IMR-90 (cell line): ENCODE results near the gene SRBD1. TPM values are rescaled to one million over a fixed set of nuclear protein-coding genes. Genes with fewer than 3 reads are reported as not detected.

Experiments
- ATAC-seq: fragments of 200-7000 bp; cut with Tn5 transposase; 2 replicates; pipeline ENCODE4 v1.9.1; 2020; ENCODE audit warnings: low read depth, mild to moderate bottlenecking, moderate library complexity
- BruUV-seq: library from RNA; stranded (reverse); fragments of 400-500 nt; replicated peaks from 2 replicates; lab custom pipeline; 2021; lab: Mats Ljungman, UMichigan
- CTCF ChIA-PET: fragments of 300-600 bp; formaldehyde crosslinking; extraction: SDS; loops from one replicate; lab custom pipeline; 2021; ENCODE audit warnings: antibody characterized with exemption; lab: Yijun Ruan, JAX
- POLR2A ChIA-PET: fragments of 300-600 bp; sonication (Branson Sonifier 250); formaldehyde crosslinking; loops from one replicate; lab custom pipeline; 2022; ENCODE audit warnings: antibody characterized with exemption; ENCODE audit not compliant: unreplicated experiment; lab: Charles Lee
- DNase-seq: peaks from one replicate; pipeline ENCODE4 v3.0.0; 2013
- H2AFZ ChIP-seq: replicated peaks from 2 replicates; pipeline ENCODE3; 2013; ENCODE audit warnings: low read length, mild to moderate bottlenecking; ENCODE audit not compliant: poor library complexity
- H2AK5ac ChIP-seq: 2 replicates; pipeline ENCODE4 v1.6.1; 2013; ENCODE audit warnings: low read depth, low read length, inconsistent platforms
- H2AK9ac ChIP-seq: replicated peaks from 2 replicates; pipeline ENCODE3; 2013; ENCODE audit warnings: mild to moderate bottlenecking, low read depth, low read length, moderate library complexity; ENCODE audit not compliant: poor library complexity
- H2BK120ac ChIP-seq: 2 replicates; pipeline ENCODE4 v1.6.1; 2013; ENCODE audit warnings: low read depth, low read length, inconsistent platforms
- H2BK15ac ChIP-seq: 3 replicates; pipeline ENCODE4 v1.6.1; 2013; ENCODE audit warnings: low read depth, low read length, inconsistent platforms
- H2BK20ac ChIP-seq: 2 replicates; pipeline ENCODE4 v1.6.1; 2013; ENCODE audit warnings: low read depth, mild to moderate bottlenecking, inconsistent platforms, low read length, moderate library complexity
- H2BK5ac ChIP-seq: 2 replicates; pipeline ENCODE4 v1.6.1; 2013; ENCODE audit warnings: mild to moderate bottlenecking, low read depth, low read length, inconsistent platforms; ENCODE audit not compliant: poor library complexity, severe bottlenecking
- H3K14ac ChIP-seq: replicated peaks from 2 replicates; pipeline ENCODE4 v1.6.1; 2013; ENCODE audit warnings: low read depth, low read length, inconsistent platforms
- H3K18ac ChIP-seq: 2 replicates; pipeline ENCODE4 v1.6.1; 2013; ENCODE audit warnings: low read depth, low read length, control low read depth
- H3K23ac ChIP-seq: 2 replicates; pipeline ENCODE4 v1.6.1; 2013; ENCODE audit warnings: low read depth, low read length, inconsistent platforms
- H3K27ac ChIP-seq: 2 replicates; pipeline ENCODE4 v1.5.1; 2013; ENCODE audit warnings: mild to moderate bottlenecking, control low read depth, low read length; ENCODE audit not compliant: insufficient read depth
- H3K27me3 ChIP-seq: 2 replicates; pipeline ENCODE4 v1.6.1; 2013; ENCODE audit warnings: low read length; ENCODE audit not compliant: control insufficient read depth, insufficient read depth
- H3K36me3 ChIP-seq: 2 replicates; pipeline ENCODE4 v1.6.1; 2013; ENCODE audit warnings: low read length, mixed read lengths; ENCODE audit not compliant: control insufficient read depth, insufficient read depth
- H3K4ac ChIP-seq: 2 replicates; pipeline ENCODE4 v1.6.1; 2013; ENCODE audit warnings: low read depth, low read length, inconsistent platforms
- H3K4me1 ChIP-seq: 2 replicates; pipeline ENCODE4 v1.6.1; 2013; ENCODE audit warnings: low read length, mixed read lengths; ENCODE audit not compliant: control insufficient read depth, insufficient read depth
- H3K4me2 ChIP-seq: 2 replicates; pipeline ENCODE4 v1.6.1; 2013; ENCODE audit warnings: low read depth, mild to moderate bottlenecking, control low read depth, low read length, moderate library complexity
- H3K4me3 ChIP-seq: 2 replicates; pipeline ENCODE4 v1.5.1; 2013; ENCODE audit warnings: low read depth, mild to moderate bottlenecking, control low read depth, low read length, moderate library complexity; ENCODE audit not compliant: insufficient read depth
- H3K56ac ChIP-seq: 2 replicates; pipeline ENCODE4 v1.6.1; 2013; ENCODE audit warnings: low read length, inconsistent platforms; ENCODE audit not compliant: insufficient read depth; ENCODE audit errors: extremely low read depth
- H3K79me1 ChIP-seq, 2 experiments: 2 replicates each; pipeline ENCODE4 v1.6.1; 2013; ENCODE audit warnings: low read length in 2 of 2, inconsistent platforms in 1 of 2, low read depth in 1 of 2
- H3K9ac ChIP-seq: 2 replicates; pipeline ENCODE4 v1.6.1; 2013; ENCODE audit warnings: low read depth, low read length, control low read depth
- H3K9me1 ChIP-seq: 2 replicates; pipeline ENCODE4 v1.6.1; 2013; ENCODE audit warnings: low read length, inconsistent platforms; ENCODE audit not compliant: insufficient read depth
- H3K9me3 ChIP-seq: 2 replicates; pipeline ENCODE4 v1.6.1; 2013; ENCODE audit warnings: low read length; ENCODE audit not compliant: control insufficient read depth, insufficient read depth
- H4K20me1 ChIP-seq: 2 replicates; pipeline ENCODE4 v1.6.1; 2013; ENCODE audit warnings: low read length, inconsistent platforms; ENCODE audit not compliant: insufficient read depth
- H4K5ac ChIP-seq: 2 replicates; pipeline ENCODE4 v1.6.1; 2013; ENCODE audit warnings: mild to moderate bottlenecking, low read depth, low read length, control low read depth
- H4K8ac ChIP-seq, 2 experiments: 2 replicates each; pipeline ENCODE4 v1.6.1; 2013; ENCODE audit warnings: low read depth in 2 of 2, low read length in 2 of 2, control low read depth in 1 of 2, inconsistent platforms in 1 of 2
- H4K91ac ChIP-seq: 2 replicates; pipeline ENCODE4 v1.6.1; 2013; ENCODE audit warnings: low read depth, low read length, inconsistent platforms; ENCODE audit not compliant: insufficient read depth
- BHLHE40 ChIP-seq: fragments of 150-350 bp; IDR thresholded peaks from 2 replicates; pipeline ENCODE4 v1.6.1; 2016; ENCODE audit warnings: mild to moderate bottlenecking, low read depth, low read length
- CEBPB ChIP-seq: IDR thresholded peaks from 2 replicates; pipeline ENCODE4 v1.6.1; 2012; ENCODE audit warnings: low read depth, low read length, improper control_type of control experiment
- CHD1 ChIP-seq: IDR thresholded peaks from 2 replicates; pipeline ENCODE4 v1.6.1; 2012; ENCODE audit warnings: low read depth, low read length, improper control_type of control experiment
- MXI1 ChIP-seq: IDR thresholded peaks from 2 replicates; pipeline ENCODE4 v1.6.1; 2012; ENCODE audit warnings: low read depth, mild to moderate bottlenecking, low read length, moderate library complexity, borderline replicate concordance
- RAD21 ChIP-seq: IDR thresholded peaks from 2 replicates; pipeline ENCODE4 v1.6.1; 2012; ENCODE audit warnings: low read length, improper control_type of control experiment
- RCOR1 ChIP-seq: IDR thresholded peaks from 2 replicates; pipeline ENCODE4 v1.6.1; 2012; ENCODE audit warnings: mild to moderate bottlenecking, low read length, improper control_type of control experiment; ENCODE audit not compliant: insufficient replicate concordance
- RFX5 ChIP-seq: IDR thresholded peaks from 2 replicates; pipeline ENCODE4 v1.8.0; 2012; ENCODE audit warnings: low read depth, mild to moderate bottlenecking, low read length, moderate library complexity
- WGBS, 2 experiments: methylation state at CpG; one replicate each; pipeline versions ENCODE4 v1.1.5 to v1.1.7; 2013; ENCODE audit warnings: missing lambda C conversion rate in 2 of 2; ENCODE audit not compliant: insufficient read length in 1 of 2; ENCODE audit errors: extremely low coverage in 2 of 2; 5-methylcytosine and 5-hydroxymethylcytosine counted together
- dilution Hi-C: fragments of 300-500 bp; cut with HindIII; formaldehyde crosslinking; loops from one replicate; pipeline ENCODE4 v1.14.3; 2018; ENCODE audit warnings: low sequenced_read_pairs; ENCODE audit not compliant: unreplicated experiment
- in situ Hi-C: fragments of 300-500 bp; cut with MboI; formaldehyde crosslinking; loops from 3 replicates; pipeline ENCODE4 v1.14.3; 2019; ENCODE audit warnings: low sequenced_read_pairs, inconsistent platforms, mixed read lengths
- intact Hi-C: fragments of 100-400 bp; cut with micrococcal nuclease; formaldehyde crosslinking; loops from 2 replicates; pipeline ENCODE4 v1.10.0; 2022
- polyA plus RNA-seq, 3 experiments: library from polyadenylated mRNA; depleted of rRNA; stranded (reverse); fragments of >200 nt; gene quantifications; 2 replicates each; pipeline ENCODE4 v1.2.3, GENCODE V29; 2012; ENCODE audit warnings: low replicate concordance in 1 of 3
- total RNA-seq: library from RNA; depleted of rRNA; stranded (reverse); fragments of >200 nt; gene quantifications from 2 replicates; pipeline ENCODE4 v1.2.3, GENCODE V29; 2012

SRBD1 gene
- total and polyA plus RNA-seq, 2 of the 4 experiments (the other 2 are of a cell fraction): 3.5 to 14.7 TPM

GRCh38 chr2:45606796-45607195, 4.3 kb downstream of the SRBD1 start:
- Histone ChIP-seq H3K56ac (no peak overlapping the region), H3K4ac (no peak overlapping the region), H3K18ac (no peak overlapping the region), H3K9me3 (no peaks in the 10 kb centered on the region), H3K23ac (no peak overlapping the region), H3K4me3 (no peak overlapping the region), H3K36me3 (0 out of 2 replicates have a peak, but pooled peaks cover under 1% of the 10 kb centered on the region), H2BK15ac (no peak overlapping the region), H2BK20ac (no peak overlapping the region), H3K9me1 (0 out of 2 replicates have a peak, but pooled peaks cover 4% of the 10 kb centered on the region), H4K8ac (no peak overlapping the region), H4K91ac (no peak overlapping the region), H2AK5ac (no peak overlapping the region), H3K14ac (no peak overlapping the region), H3K4me1 (no peaks in the 10 kb centered on the region), H2BK120ac (no peak overlapping the region), H3K27me3 (no peaks in the 10 kb centered on the region), H3K79me1 (peaks cover 15 to 24% of the 10 kb centered on the region in 2 experiments), H4K5ac (no peak overlapping the region), H2AK9ac (no peak overlapping the region), H3K4me2 (no peak overlapping the region), H2AFZ (no peak overlapping the region), H3K9ac (no peak overlapping the region), H3K27ac (no peak overlapping the region), H2BK5ac (no peak overlapping the region), H4K20me1 (no peaks in the 10 kb centered on the region)
- CTCF ChIA-PET: interaction anchor here (0.5 to 0.8 kb wide), 2 partner anchors 261 to 1311 kb away, joined by 3 read pairs; no protein-coding TSS in a partner anchor
- intact Hi-C loops (no loop called here), in situ Hi-C loops (no loop called here), dilution Hi-C loops (no loop called here)
- DNase-seq: no peak
- BruUV-seq: no TSS peak
- no peak for ATAC-seq
- WGBS, 2 experiments: no CpG with 5 or more reads among the region's 1 CpG
- POLR2A ChIA-PET: no interaction called here
- TF ChIP-seq RCOR1 (no peak), RAD21 (no peak), MXI1 (no peak), RFX5 (no peak), CEBPB (no peak), BHLHE40 (no peak), CHD1 (no peak)
